ENCODE data around the gene TOMM34. TPM values are rescaled to one million over a fixed set of nuclear protein-coding genes. Genes with fewer than 3 reads are reported as not detected.

Gene TOMM34
- total and polyA plus RNA-seq, 8 donors, result 18.1 to 26.8 (median 24.0) TPM

- H3K27ac ChIP-seq, result no peak overlapping the region
- intact Hi-C loops (cut with DNase I), result no loop called here
- no peak overlapping the region for H3K4me3 ChIP-seq
- no peaks in the 10 kb centered on the region for H3K27me3 ChIP-seq
- ATAC-seq (no peak), DNase-seq (peak in 1 of 4 donors; percentile 31)
- TF ChIP-seq, protein P1, sequence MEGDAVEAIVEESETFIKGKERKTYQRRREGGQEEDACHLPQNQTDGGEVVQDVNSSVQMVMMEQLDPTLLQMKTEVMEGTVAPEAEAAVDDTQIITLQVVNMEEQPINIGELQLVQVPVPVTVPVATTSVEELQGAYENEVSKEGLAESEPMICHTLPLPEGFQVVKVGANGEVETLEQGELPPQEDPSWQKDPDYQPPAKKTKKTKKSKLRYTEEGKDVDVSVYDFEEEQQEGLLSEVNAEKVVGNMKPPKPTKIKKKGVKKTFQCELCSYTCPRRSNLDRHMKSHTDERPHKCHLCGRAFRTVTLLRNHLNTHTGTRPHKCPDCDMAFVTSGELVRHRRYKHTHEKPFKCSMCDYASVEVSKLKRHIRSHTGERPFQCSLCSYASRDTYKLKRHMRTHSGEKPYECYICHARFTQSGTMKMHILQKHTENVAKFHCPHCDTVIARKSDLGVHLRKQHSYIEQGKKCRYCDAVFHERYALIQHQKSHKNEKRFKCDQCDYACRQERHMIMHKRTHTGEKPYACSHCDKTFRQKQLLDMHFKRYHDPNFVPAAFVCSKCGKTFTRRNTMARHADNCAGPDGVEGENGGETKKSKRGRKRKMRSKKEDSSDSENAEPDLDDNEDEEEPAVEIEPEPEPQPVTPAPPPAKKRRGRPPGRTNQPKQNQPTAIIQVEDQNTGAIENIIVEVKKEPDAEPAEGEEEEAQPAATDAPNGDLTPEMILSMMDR (IDR thresholded peaks at IDR 0.05), result no peak
- peaks cover 7 to 12% of the 10 kb centered on the region in 2 donors for H3K4me1 ChIP-seq
- peaks cover 0 to 76% of the 10 kb centered on the region in 2 donors for H3K36me3 ChIP-seq
- no peaks in the 10 kb centered on the region for H3K9me3 ChIP-seq
Measured at GRCh38 chr20:44954211-44954610, 6.0 kb downstream of the TOMM34 start.

DNA sequence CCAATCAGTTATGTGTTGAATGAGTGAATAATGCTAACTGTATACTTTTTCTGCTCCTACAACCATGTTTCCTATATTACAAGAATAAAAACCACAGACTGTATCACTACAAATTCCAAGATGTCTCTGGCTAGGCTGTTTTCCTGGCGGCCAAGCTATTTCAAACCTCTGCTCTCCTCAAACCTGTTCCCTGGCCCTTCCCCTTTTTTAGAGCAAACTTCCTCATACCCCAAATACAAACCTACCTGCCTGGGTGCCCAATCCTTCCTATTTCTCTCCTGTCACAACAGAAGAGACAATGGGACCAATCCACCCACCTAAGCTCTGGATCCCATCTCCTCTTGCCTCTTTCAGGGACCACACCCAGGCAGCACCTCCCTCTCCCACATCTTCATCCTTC lies 7.5 kb downstream of the TOMM34 start:
- no peak for DNase-seq
- Histone ChIP-seq H3K9me3 (no peaks in the 10 kb centered on the region), H3K4me1 (peaks cover 0 to under 1% of the 10 kb centered on the region in 2 donors), H3K36me3 (peaks cover 0 to 90% of the 10 kb centered on the region in 2 donors), H3K4me3 (no peak overlapping the region), H3K27me3 (no peaks in the 10 kb centered on the region), H3K27ac (no peak overlapping the region)
- no peak for ATAC-seq
- TF ChIP-seq, protein P1 (IDR thresholded peaks at IDR 0.05), result no peak
- intact Hi-C loops (cut with DNase I), result no loop called here

- Histone ChIP-seq H3K27me3 (no peaks in the 10 kb centered on the region), H3K36me3 (peaks cover 0 to 97% of the 10 kb centered on the region in 2 donors), H3K27ac (no peak overlapping the region), H3K9me3 (no peaks in the 10 kb centered on the region), H3K4me1 (peaks cover 0 to 9% of the 10 kb centered on the region in 2 donors), H3K4me3 (no peak overlapping the region)
- ATAC-seq, result no peak
- no peak for DNase-seq
- intact Hi-C loops (cut with DNase I), result no loop called here
- TF ChIP-seq, protein P1 (IDR thresholded peaks at IDR 0.05), result no peak
Measured at GRCh38 chr20:44950368-44950767, 9.8 kb downstream of the TOMM34 start.

GRCh38 chr20:44948513-44948912 lies 11.7 kb downstream of the TOMM34 start:
- Histone ChIP-seq H3K36me3 (peaks cover 0 to 96% of the 10 kb centered on the region in 2 donors), H3K27ac (no peak overlapping the region), H3K27me3 (no peaks in the 10 kb centered on the region), H3K4me1 (peaks cover 0 to 9% of the 10 kb centered on the region in 2 donors), H3K9me3 (no peaks in the 10 kb centered on the region), H3K4me3 (no peak overlapping the region)
- TF ChIP-seq, protein P1 (IDR thresholded peaks at IDR 0.05), result no peak
- intact Hi-C loops (cut with DNase I), result no loop called here
- no peak for DNase-seq
- ATAC-seq, result no peak

DNA sequence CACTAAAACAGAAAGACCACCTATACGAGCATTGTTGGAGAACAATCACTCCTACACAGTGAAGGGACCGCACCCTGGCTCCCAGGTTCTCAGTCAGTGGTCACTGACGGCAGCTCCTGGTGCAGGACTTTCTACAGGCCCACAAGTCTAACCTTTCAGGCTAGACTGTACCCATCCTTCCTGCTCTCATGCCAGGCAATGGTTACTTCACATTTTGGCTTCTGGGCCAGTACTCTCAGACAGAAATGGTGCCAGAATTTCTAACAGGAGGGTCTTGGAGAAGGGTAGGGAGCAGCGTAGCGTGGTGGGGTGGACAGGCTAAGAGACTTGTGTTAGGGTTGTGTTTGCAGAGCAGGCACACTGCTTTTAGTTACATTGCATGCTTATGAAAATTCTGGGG lies 12.1 kb downstream of the TOMM34 start:
- TF ChIP-seq, protein P1 (IDR thresholded peaks at IDR 0.05), result no peak
- H3K4me3 ChIP-seq, result no peak overlapping the region
- H3K9me3 ChIP-seq, result no peaks in the 10 kb centered on the region
- H3K27ac ChIP-seq, result no peak overlapping the region
- no peaks in the 10 kb centered on the region for H3K27me3 ChIP-seq
- DNase-seq, result no peak
- peaks cover 0 to 9% of the 10 kb centered on the region in 2 donors for H3K4me1 ChIP-seq
- peaks cover 0 to 96% of the 10 kb centered on the region in 2 donors for H3K36me3 ChIP-seq
- ATAC-seq, result no peak
- intact Hi-C loops (cut with DNase I), result no loop called here
